Neural cell (in vitro differentiated cells): Measurements from ENCODE around the gene PIK3AP1. TPM values are rescaled to one million over a fixed set of nuclear protein-coding genes. Genes with fewer than 3 reads are reported as not detected.

ENCODE experiments used
- polyA plus RNA-seq: library from polyadenylated mRNA; depleted of rRNA; stranded (reverse); fragments of >200 nt; gene quantifications from 2 replicates; pipeline ENCODE4 v1.2.3, GENCODE V29; 2014
- small RNA-seq, 3 experiments: library from RNA; depleted of rRNA; stranded (forward); fragments of <200 nt; gene quantifications; one replicate each; pipeline ENCODE3, GENCODE V24; 2012

The PIK3AP1 gene
- polyA plus RNA-seq, 1 donor from 2014 or later: 0.05 TPM

Small RNA genes within 50 kb of the gene (small RNA-seq; reads per million reads assigned to genes)
- 0 to 0.08 (median 0) reads per million in 3 experiments for gene RNA5SP324
- gene RNU6-1274P: 0 to 0.41 (median 0) reads per million in 3 experiments

Other genes with a start within 250 kb of the PIK3AP1 start
- gene TLL2, start 206.6 kb downstream of the PIK3AP1 start, polyA plus RNA-seq: 0.11 and 0.30 TPM in 2 replicates
- 66.4 and 73.3 TPM in 2 replicates for gene TM9SF3, start 133.5 kb downstream of the PIK3AP1 start, polyA plus RNA-seq
- 48.9 and 61.1 TPM in 2 replicates for gene LCOR, start 111.8 kb upstream of the PIK3AP1 start, polyA plus RNA-seq